NT2/D1 (cell line): ENCODE results near the gene ARL15.

Experiments
- SUZ12 ChIP-seq: IDR thresholded peaks from 2 replicates; pipeline ENCODE4 v1.6.1; 2011; ENCODE audit not compliant: insufficient read length, insufficient read depth; ENCODE audit errors: extremely low read depth
- YY1 ChIP-seq: IDR thresholded peaks from 2 replicates; pipeline ENCODE4 v1.6.1; 2011; ENCODE audit not compliant: insufficient read length, insufficient read depth
- ZNF274 ChIP-seq: IDR thresholded peaks from 2 replicates; pipeline ENCODE4 v1.6.1; 2011; ENCODE audit warnings: mild to moderate bottlenecking, low read depth, low read length

- TF ChIP-seq YY1: no peak
- no peak for TF ChIP-seq ZNF274
- TF ChIP-seq SUZ12: no peak
Measured at GRCh38 chr5:54288568-54289217, 21.7 kb downstream of the ARL15 start.
